T-helper 1 cell (primary cell): Measurements from ENCODE around the gene HOXC11.

Experiments used
- DNase-seq, 5 donors: peaks; one replicate each; pipeline ENCODE4 v3.0.0-alpha.2; 2012 to 2020

HOXC11 gene

GRCh38 chr12:53942467-53942997 is 30.4 kb upstream of the HOXC11 start:
- no peak for DNase-seq

- no peak for DNase-seq
Observed at GRCh38 chr12:53944209-53944608, 28.7 kb upstream of the HOXC11 start.

GRCh38 chr12:53944907-53945847 is 27.7 kb upstream of the HOXC11 start:
- no peak for DNase-seq

- DNase-seq = no peak
Observed at GRCh38 chr12:53947743-53948142, 25.2 kb upstream of the HOXC11 start.

GRCh38 chr12:53948650-53949593 is 24.0 kb upstream of the HOXC11 start:
- no peak for DNase-seq

- no peak for DNase-seq
Observed at GRCh38 chr12:53949631-53950436, 23.1 kb upstream of the HOXC11 start.

- DNase-seq = no peak
Observed at GRCh38 chr12:53950437-53950773, 22.5 kb upstream of the HOXC11 start.

GRCh38 chr12:53950789-53951576 is 21.9 kb upstream of the HOXC11 start:
- DNase-seq = no peak

GRCh38 chr12:53951577-53952334 is 21.2 kb upstream of the HOXC11 start:
- no peak for DNase-seq

- no peak for DNase-seq
Observed at GRCh38 chr12:53952335-53952694, 20.6 kb upstream of the HOXC11 start.

GRCh38 chr12:53952871-53953734 is 19.8 kb upstream of the HOXC11 start:
- no peak for DNase-seq

GRCh38 chr12:53953831-53954693 is 18.9 kb upstream of the HOXC11 start:
- no peak for DNase-seq

GRCh38 chr12:53954694-53955035 is 18.3 kb upstream of the HOXC11 start, which contains the start of gene HOXC12:
Gene HOXC12, plus strand, starts transcription at chr12:53954903. Its CDS starts 27 bp downstream, at chr12:53954930.
- no peak for DNase-seq

GRCh38 chr12:53955036-53955775 is 17.7 kb upstream of the HOXC11 start:
- no peak for DNase-seq

GRCh38 chr12:53955776-53956250 is 17.1 kb upstream of the HOXC11 start:
- no peak for DNase-seq

- DNase-seq = no peak
Observed at GRCh38 chr12:53956251-53956887, 16.6 kb upstream of the HOXC11 start.

- DNase-seq = no peak
Observed at GRCh38 chr12:53956914-53957536, 15.9 kb upstream of the HOXC11 start.
